HG03342 (cell line): ENCODE data around the gene OTUD3.
"Not testable (repeated sequence)": the region's sequence is repeated elsewhere in the genome, so short reads cannot be mapped to it uniquely, and the experiment has no call there.

Experiments
- ATAC-seq: cut with Tn5 transposase; IDR thresholded peaks from one replicate; pipeline ENCODE4 v1.9.1; 2021; ENCODE audit warnings: mild to moderate bottlenecking, moderate library complexity; ENCODE audit not compliant: unreplicated experiment

Gene OTUD3

GRCh38 chr1:19866758-19867157, 15.4 kb upstream of the OTUD3 start:
- no peak for ATAC-seq

GRCh38 chr1:19868575-19868974, 13.6 kb upstream of the OTUD3 start:
- not testable (repeated sequence) for ATAC-seq

- not testable (repeated sequence) for ATAC-seq
These were observed 12.7 kb upstream of the OTUD3 start for GRCh38 chr1:19869453-19869852.

GRCh38 chr1:19869929-19870328, 12.3 kb upstream of the OTUD3 start:
- ATAC-seq: no peak

DNA sequence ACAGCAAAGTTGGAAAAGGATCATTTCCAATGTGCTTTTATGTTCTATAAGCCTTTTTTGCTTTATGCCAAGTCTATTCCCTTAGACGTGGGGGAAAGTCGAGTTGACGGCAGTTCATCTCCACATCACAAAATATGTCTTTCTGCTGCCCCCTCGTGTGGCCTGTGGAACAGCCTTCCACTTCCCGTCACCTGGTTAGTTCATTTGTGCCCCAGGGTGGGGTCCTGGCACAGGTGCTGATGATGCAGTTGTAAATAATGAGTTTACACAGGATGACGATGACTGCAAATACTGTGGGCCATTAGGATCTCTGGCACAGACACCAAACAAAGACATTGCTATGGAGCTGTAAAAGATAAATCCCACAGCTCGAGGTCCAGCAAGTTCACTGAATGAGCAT, 10.0 kb upstream of the OTUD3 start:
- ATAC-seq: no peak

GRCh38 chr1:19877181-19877750, 4.9 kb upstream of the OTUD3 start:
- ATAC-seq: no peak

- ATAC-seq: no peak
These were observed 4.2 kb upstream of the OTUD3 start for GRCh38 chr1:19877821-19878636.

GRCh38 chr1:19878637-19878985, 3.6 kb upstream of the OTUD3 start:
- ATAC-seq: no peak

DNA sequence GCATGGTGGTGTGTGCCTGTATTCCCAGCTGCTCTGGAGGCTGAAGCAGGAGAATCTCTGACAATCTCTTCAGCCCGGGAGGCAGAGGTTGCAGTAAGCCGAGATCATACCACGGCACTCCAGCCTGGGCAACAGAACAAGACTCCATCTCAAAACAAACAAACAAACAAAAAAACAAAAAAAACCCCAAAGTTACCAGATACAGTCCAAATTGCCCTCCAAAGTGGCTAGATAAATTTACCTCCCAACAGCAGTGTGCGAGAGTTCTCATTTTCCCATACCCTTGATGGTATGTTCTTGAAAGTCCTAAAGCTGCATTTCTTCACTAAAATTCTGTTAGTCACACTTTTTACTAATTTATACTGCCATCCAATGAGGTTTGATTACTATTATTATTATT, 3.0 kb upstream of the OTUD3 start:
- no peak for ATAC-seq

DNA sequence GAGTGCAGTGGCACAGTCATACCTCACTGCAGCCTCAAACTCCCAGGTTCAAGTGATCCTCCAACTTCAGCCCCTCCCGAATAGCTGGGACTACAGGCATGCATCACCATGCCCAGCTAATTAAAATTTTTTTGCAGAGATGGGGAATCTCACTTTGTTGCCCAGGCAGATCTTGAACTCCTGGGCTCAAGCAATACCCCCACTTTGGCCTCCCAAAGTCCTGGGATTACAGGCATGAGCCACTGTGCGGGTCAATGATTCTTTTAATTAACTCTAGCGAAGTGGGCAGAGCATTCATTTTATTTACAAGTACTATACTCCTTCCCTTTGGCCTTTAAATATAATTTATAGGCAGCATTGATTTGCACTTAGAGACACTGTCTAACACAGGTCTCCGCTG, 2.5 kb upstream of the OTUD3 start:
- no peak for ATAC-seq

- not testable (repeated sequence) for ATAC-seq
These were observed 1.4 kb upstream of the OTUD3 start for GRCh38 chr1:19880841-19881240.

- no peak for ATAC-seq
These were observed 2.1 kb downstream of the OTUD3 start for GRCh38 chr1:19884312-19884711.

GRCh38 chr1:19885821-19886220, 3.6 kb downstream of the OTUD3 start:
- ATAC-seq: no peak

DNA sequence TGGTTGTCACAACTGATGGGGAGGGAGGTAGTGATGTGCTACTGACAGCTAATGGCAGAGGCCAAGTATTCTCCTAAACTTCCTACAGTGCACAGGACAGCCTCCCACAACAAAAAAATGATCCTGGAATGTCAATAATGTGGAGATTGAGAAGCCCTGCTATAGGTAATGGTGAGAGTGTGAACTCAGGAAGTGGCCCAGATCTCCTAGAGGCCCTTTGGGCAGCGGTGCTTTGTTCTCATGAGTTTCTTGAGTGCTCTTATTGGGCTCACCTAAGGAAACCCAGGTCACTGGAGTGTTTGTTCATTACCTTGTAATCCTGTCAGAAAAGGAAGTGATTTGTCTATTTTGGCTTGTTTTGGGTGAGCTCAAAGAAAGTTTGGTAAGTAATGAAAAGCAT, 5.9 kb downstream of the OTUD3 start:
- no peak for ATAC-seq

GRCh38 chr1:19889656-19890055, 7.5 kb downstream of the OTUD3 start:
- ATAC-seq: no peak

- ATAC-seq: no peak
These were observed 9.9 kb downstream of the OTUD3 start for GRCh38 chr1:19892129-19892528.

DNA sequence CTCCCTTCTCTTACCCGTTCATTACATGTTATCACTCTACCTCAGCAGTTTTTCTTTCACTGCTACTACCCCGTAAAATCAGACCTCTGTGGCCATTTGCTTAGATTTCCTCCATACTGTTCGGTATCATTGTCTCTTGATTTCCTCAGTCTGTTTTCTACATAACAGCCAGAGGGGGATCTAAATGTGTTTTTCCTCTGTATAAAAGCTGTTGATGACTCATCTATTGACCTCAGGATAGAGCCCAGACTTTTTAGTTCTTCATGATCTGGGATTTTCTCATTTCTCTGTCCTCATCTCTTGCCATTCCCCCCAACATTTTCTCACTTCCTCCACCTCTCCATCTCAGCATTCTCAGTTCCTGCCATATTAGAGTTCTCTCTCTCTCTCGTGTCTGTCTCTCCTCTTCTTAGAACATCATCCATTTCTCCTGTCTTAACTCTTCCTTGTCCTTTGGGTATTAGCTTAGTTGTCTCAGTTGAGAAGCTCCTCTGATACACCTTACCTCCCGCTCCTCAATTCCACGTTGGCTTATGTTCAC, 10.5 kb downstream of the OTUD3 start:
- ATAC-seq: no peak

- ATAC-seq: no peak
These were observed 11.5 kb downstream of the OTUD3 start for GRCh38 chr1:19893687-19894086.

GRCh38 chr1:19894218-19894617, 12.0 kb downstream of the OTUD3 start:
- ATAC-seq: no peak

- no peak for ATAC-seq
These were observed 19.5 kb downstream of the OTUD3 start for GRCh38 chr1:19901653-19902052.

- no peak for ATAC-seq
These were observed 21.4 kb downstream of the OTUD3 start for GRCh38 chr1:19903621-19904020.

DNA sequence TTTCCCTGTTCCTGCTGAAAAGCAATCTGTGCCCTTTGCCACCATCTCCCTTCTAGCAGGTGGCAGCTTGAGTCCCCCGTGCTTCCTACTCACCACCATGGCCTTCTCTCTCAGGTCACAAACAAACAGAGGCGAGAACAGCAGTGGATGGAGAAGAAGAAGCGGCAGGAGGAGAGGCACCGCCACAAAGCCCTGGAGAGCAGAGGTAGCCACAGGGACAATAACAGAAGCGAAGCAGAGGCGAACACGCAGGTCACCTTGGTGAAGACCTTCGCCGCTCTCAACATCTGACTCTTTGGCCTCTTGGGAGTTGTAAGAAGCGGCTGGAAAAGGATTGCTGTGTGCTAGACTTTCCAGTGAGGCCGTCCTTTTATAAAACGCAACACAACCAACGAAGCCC, 25.3 kb downstream of the OTUD3 start:
- no peak for ATAC-seq

GRCh38 chr1:19909392-19909791, 27.2 kb downstream of the OTUD3 start:
- ATAC-seq: no peak
